K562 (cell line): ENCODE data around the gene DHX36.

ENCODE experiments used
- CUX1 ChIP-seq: fragments of 200-800 bp; sonication (Bioruptor generic); IDR thresholded peaks from 2 replicates; pipeline ENCODE4 v1.6.1; 2016; ENCODE audit warnings: missing genetic modification characterization, missing compliant biosample characterization
- KLF13 ChIP-seq: fragments of 450-650 bp; IDR thresholded peaks from 2 replicates; pipeline ENCODE4 v1.6.1; 2016; ENCODE audit warnings: missing genetic modification characterization, low read depth, mild to moderate bottlenecking, missing compliant biosample characterization, moderate library complexity, borderline replicate concordance
- MBD2 ChIP-seq: sonication (generic); IDR thresholded peaks from 2 replicates; pipeline ENCODE4 v1.6.1; 2016; ENCODE audit warnings: low read depth, borderline replicate concordance
- SREBF2 ChIP-seq: sonication (generic); formaldehyde crosslinking; IDR thresholded peaks from 2 replicates; pipeline ENCODE4 v1.4.0; 2020; ENCODE audit warnings: mild to moderate bottlenecking, missing genetic modification reagents
- YY1 ChIP-seq, 3 experiments: IDR thresholded peaks; 2 replicates each; pipeline ENCODE4 v1.6.1; 2011; ENCODE audit warnings: low read length in 2 of 3, mild to moderate bottlenecking in 2 of 3, moderate library complexity in 2 of 3, borderline replicate concordance in 1 of 3, control low read depth in 1 of 3, low read depth in 1 of 3; ENCODE audit not compliant: insufficient read depth in 3 of 3, insufficient replicate concordance in 2 of 3, control insufficient read depth in 1 of 3, insufficient read length in 1 of 3; ENCODE audit errors: extremely low read depth in 1 of 3
- TF ChIP-seq, protein P1 (sequence below), 3 experiments: IDR thresholded peaks in 2 of 3; conservative IDR thresholded peaks in 1 of 3; 2 replicates each; pipeline ENCODE4 v1.5.1; 2011 to 2012; ENCODE audit warnings: low read length in 3 of 3, mild to moderate bottlenecking in 3 of 3, control low read depth in 2 of 3, improper control_type of control experiment in 1 of 3, inconsistent platforms in 1 of 3, low read depth in 1 of 3, mixed read lengths in 1 of 3, moderate library complexity in 1 of 3; ENCODE audit not compliant: insufficient read depth in 2 of 3
- TF ChIP-seq, protein P2 (sequence below): sonication (generic); formaldehyde crosslinking; IDR thresholded peaks from 2 replicates; pipeline ENCODE4 v1.8.0; 2022; ENCODE audit warnings: mild to moderate bottlenecking, missing genetic modification reagents, borderline replicate concordance

GRCh38 chr3:154314152-154314551 is 10.1 kb downstream of the DHX36 start:
- TF ChIP-seq YY1 (IDR thresholded peaks at IDR 0.05; ENCODE audit: borderline replicate concordance in 1 of 3, control insufficient read depth in 1 of 3, extremely low read depth in 1 of 3, insufficient read depth in 3 of 3, insufficient read length in 1 of 3, insufficient replicate concordance in 2 of 3, low read depth in 1 of 3, low read length in 2 of 3) (no peak), MBD2 (no peak), KLF13 (tag) (no peak), CUX1 (CRISPR knock-in tag) (no peak), SREBF2 (CRISPR knock-in tag) (no peak)
- TF ChIP-seq, protein P1, sequence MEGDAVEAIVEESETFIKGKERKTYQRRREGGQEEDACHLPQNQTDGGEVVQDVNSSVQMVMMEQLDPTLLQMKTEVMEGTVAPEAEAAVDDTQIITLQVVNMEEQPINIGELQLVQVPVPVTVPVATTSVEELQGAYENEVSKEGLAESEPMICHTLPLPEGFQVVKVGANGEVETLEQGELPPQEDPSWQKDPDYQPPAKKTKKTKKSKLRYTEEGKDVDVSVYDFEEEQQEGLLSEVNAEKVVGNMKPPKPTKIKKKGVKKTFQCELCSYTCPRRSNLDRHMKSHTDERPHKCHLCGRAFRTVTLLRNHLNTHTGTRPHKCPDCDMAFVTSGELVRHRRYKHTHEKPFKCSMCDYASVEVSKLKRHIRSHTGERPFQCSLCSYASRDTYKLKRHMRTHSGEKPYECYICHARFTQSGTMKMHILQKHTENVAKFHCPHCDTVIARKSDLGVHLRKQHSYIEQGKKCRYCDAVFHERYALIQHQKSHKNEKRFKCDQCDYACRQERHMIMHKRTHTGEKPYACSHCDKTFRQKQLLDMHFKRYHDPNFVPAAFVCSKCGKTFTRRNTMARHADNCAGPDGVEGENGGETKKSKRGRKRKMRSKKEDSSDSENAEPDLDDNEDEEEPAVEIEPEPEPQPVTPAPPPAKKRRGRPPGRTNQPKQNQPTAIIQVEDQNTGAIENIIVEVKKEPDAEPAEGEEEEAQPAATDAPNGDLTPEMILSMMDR (IDR thresholded peaks at IDR 0.05 in 2 of 3, conservative IDR thresholded peaks at IDR 0.05 in 1 of 3; ENCODE audit: insufficient read depth in 2 of 3, low read depth in 1 of 3, low read length in 3 of 3): no peak
- TF ChIP-seq, protein P2, sequence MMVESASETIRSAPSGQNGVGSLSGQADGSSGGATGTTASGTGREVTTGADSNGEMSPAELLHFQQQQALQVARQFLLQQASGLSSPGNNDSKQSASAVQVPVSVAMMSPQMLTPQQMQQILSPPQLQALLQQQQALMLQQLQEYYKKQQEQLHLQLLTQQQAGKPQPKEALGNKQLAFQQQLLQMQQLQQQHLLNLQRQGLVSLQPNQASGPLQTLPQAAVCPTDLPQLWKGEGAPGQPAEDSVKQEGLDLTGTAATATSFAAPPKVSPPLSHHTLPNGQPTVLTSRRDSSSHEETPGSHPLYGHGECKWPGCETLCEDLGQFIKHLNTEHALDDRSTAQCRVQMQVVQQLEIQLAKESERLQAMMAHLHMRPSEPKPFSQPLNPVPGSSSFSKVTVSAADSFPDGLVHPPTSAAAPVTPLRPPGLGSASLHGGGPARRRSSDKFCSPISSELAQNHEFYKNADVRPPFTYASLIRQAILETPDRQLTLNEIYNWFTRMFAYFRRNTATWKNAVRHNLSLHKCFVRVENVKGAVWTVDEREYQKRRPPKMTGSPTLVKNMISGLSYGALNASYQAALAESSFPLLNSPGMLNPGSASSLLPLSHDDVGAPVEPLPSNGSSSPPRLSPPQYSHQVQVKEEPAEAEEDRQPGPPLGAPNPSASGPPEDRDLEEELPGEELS (CRISPR knock-in tag): no peak
